GM12872 (cell line): ENCODE measurements around the gene DEAF1.

ENCODE experiments used
- CTCF ChIP-seq: IDR thresholded peaks from 3 replicates; pipeline ENCODE4 v1.5.1; 2011; ENCODE audit warnings: low read depth, mild to moderate bottlenecking, low read length, moderate library complexity; ENCODE audit not compliant: insufficient read depth

DEAF1 gene

DNA sequence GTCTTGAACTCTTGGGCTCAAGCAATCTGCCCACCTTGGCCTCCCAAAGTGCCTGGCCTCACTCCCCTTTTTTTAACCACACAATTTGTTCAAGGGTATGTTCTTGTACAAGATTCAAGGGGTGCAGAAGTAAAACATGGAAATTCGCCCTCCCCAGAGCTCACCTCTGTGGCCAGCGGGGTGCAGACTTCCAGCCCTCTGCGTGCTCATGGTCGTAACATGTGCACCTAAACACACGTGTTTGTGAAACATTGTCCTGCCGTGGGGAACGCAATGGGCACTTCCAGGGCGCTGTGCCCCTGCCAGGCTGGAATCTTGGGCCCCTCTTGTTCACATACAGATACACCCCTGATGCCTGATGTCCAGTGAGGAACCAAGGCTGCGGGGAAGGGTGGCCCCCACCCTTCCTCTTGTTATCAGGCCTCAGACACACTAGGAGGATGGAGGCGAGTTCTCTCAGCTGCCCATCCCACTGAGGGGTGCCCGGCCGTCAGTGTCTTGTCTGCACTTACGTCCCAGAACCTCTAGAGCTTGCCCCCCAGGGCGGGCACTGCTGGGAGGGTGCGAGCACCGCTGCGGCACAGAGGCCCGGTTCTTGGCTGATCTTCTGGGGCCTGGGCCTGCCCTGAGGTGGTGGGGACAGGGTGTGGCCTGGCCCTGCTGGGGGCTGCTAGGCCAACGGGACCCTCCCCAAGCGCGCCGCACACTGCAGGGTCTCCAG, 6.9 kb upstream of the DEAF1 start:
- no peak for TF ChIP-seq CTCF

DNA sequence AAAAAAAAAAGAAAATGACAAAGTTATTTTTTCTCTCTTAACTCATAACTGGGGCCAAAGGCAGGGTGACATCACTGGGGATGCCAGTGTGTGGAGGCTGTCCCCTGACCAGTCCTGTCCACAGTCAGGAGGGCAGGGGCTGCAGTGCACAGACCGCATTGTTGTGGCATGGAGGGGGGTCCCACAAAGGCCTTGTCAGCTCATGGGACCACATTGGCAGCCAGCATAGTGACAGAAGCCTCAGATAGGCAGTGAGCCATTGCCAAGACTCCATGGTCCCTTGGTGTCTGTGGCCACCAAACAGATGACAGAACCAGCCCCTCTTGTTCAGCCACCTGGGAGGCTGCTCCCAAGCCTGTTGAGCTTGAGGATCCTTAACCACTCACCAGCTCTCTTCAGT, 4.7 kb upstream of the DEAF1 start:
- TF ChIP-seq CTCF, result no peak

DNA sequence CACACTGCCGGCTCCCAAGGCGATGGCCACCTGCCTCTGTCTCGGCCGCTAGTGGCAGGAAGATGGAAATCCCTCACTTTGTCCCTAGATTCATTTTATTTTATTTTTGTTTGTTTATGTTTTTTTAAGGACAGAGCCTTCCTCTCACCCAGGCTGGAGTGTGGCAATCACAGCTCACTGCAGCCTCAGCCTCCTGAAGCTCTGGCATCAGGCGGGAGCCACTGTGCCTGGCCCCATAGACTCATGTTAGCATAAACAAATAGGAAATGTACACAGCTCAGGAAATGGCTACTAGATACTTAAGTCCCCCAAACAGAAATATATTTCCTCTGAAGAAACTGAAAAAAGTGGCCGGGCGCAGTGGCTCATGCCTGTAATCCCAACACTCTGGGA, 4.1 kb upstream of the DEAF1 start:
- no peak for TF ChIP-seq CTCF

GRCh38 chr11:698493-699115, 3.6 kb upstream of the DEAF1 start:
- no peak for TF ChIP-seq CTCF

- no peak for TF ChIP-seq CTCF
Observed at GRCh38 chr11:697811-698311, 2.8 kb upstream of the DEAF1 start.

DNA sequence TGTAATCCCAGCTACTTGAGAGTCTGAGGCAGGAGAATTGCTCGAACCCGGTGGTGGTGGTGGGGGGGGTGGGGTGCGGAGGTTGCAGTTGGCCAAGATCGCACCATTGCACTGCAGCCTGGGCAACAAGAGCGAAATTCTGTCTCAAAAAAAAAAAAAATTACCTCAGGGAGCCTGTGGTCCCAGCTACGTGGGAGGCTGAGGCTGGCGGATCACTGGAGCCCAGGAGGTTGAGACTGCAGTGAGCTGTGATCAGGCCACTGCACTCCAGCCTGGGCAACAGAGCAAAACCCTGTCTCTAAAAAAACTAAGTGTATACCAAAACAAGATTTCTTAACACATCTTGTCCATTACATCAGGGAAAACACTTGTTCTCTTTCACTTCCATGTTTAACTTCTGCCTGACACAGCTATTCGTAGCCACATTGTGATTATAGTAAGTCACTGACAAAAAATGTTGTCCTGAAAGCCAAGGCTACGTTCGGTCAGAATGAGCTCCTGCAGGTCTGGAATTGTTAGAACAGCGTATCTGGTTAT, 2.0 kb upstream of the DEAF1 start:
- no peak for TF ChIP-seq CTCF

- TF ChIP-seq CTCF, result no peak
Observed at GRCh38 chr11:695538-696248, 671 bp upstream of the DEAF1 start, which contains the start of gene TMEM80. TSS of gene TMEM80 (plus strand) at chr11:695816. CDS start at chr11:695828, 12 bp downstream.
